SU-DHL-6 (cell line): ENCODE data around the gene TEX13C.

Experiments used
- H2AFZ ChIP-seq: fragments of 200-600 bp; sonication (generic); 2 replicates; pipeline ENCODE4 v1.6.1; 2014; ENCODE audit warnings: low read depth, mild to moderate bottlenecking, moderate library complexity, mixed read lengths, antibody characterized with exemption, low read length; ENCODE audit not compliant: severe bottlenecking
- H3F3A ChIP-seq: fragments of 200-600 bp; shearing (Covaris generic); 2 replicates; pipeline ENCODE4 v1.6.0; 2016; ENCODE audit warnings: antibody characterized with exemption, mild to moderate bottlenecking; ENCODE audit not compliant: insufficient read depth
- H3K27ac ChIP-seq: fragments of 200-600 bp; sonication (generic); 2 replicates; pipeline ENCODE4 v1.5.1; 2016; ENCODE audit warnings: low read depth, mild to moderate bottlenecking, low read length, moderate library complexity, mixed read lengths
- H3K27me3 ChIP-seq: fragments of 200-600 bp; sonication (generic), shearing (Covaris generic); 2 replicates; pipeline ENCODE4 v1.6.0; 2014; ENCODE audit warnings: mild to moderate bottlenecking, low read length
- H3K36me3 ChIP-seq: fragments of 200-600 bp; sonication (generic); 2 replicates; pipeline ENCODE4 v1.6.1; 2014; ENCODE audit warnings: mild to moderate bottlenecking, low read length, mixed read lengths
- H3K4me2 ChIP-seq: fragments of 300-600, 200-600 bp; shearing (Covaris generic), sonication (generic); 2 replicates; pipeline ENCODE4 v1.6.0; 2014; ENCODE audit warnings: low read length, low read depth, mild to moderate bottlenecking; ENCODE audit not compliant: poor library complexity, severe bottlenecking
- H3K4me3 ChIP-seq: fragments of 200-600 bp; sonication (generic); 2 replicates; pipeline ENCODE4 v1.5.1; 2014; ENCODE audit warnings: antibody characterized with exemption, low read length, mild to moderate bottlenecking, mixed read lengths; ENCODE audit not compliant: insufficient read depth, poor library complexity, severe bottlenecking
- H3K79me2 ChIP-seq: fragments of 200-600 bp; sonication (generic); 2 replicates; pipeline ENCODE4 v1.6.1; 2014; ENCODE audit warnings: mild to moderate bottlenecking, low read length, moderate library complexity; ENCODE audit not compliant: insufficient read depth
- H3K9ac ChIP-seq: fragments of 200-600 bp; sonication (generic); 2 replicates; pipeline ENCODE4 v1.7.0; 2014; ENCODE audit warnings: mild to moderate bottlenecking, low read length
- H3K9me2 ChIP-seq: fragments of 200-600 bp; sonication (generic); replicated peaks from 2 replicates; pipeline ENCODE4 v1.6.1; 2014; ENCODE audit warnings: low read length; ENCODE audit not compliant: insufficient read depth
- H3K9me3 ChIP-seq: fragments of 200-600 bp; sonication (generic); 2 replicates; pipeline ENCODE4 v1.6.1; 2014; ENCODE audit warnings: low read length, mixed read lengths; ENCODE audit not compliant: insufficient read depth
- H4K20me1 ChIP-seq: fragments of 200-600 bp; sonication (generic); 2 replicates; pipeline ENCODE4 v1.6.1; 2014; ENCODE audit warnings: low read depth, mild to moderate bottlenecking, antibody characterized with exemption, low read length, moderate library complexity, mixed read lengths
- CTCF ChIP-seq: fragments of 200-600 bp; sonication (generic); IDR thresholded peaks from one replicate; pipeline ENCODE4 v1.5.1; 2017; ENCODE audit warnings: antibody characterized with exemption, mild to moderate bottlenecking, low read length, moderate library complexity; ENCODE audit not compliant: insufficient read depth, poor library complexity, severe bottlenecking
- EZH2phosphoT487 ChIP-seq: fragments of 200-600 bp; sonication (generic), shearing (Covaris generic); conservative IDR thresholded peaks from 2 replicates; pipeline ENCODE4 v1.6.1; 2018; ENCODE audit warnings: mild to moderate bottlenecking, antibody characterized with exemption, low read length, moderate library complexity, mixed read lengths

TEX13C gene

GRCh38 chrX:125293850-125294780 lies 25.6 kb upstream of the TEX13C start:
- no peak overlapping the region for H3K4me2 ChIP-seq

GRCh38 chrX:125295337-125295736 lies 24.3 kb upstream of the TEX13C start:
- Histone ChIP-seq H3K27me3 (no peaks in the 10 kb centered on the region), H3K27ac (no peak overlapping the region), H4K20me1 (no peaks in the 10 kb centered on the region), H3K4me2 (no peak overlapping the region), H3K9ac (no peak overlapping the region), H3K79me2 (no peaks in the 10 kb centered on the region), H2AFZ (no peak overlapping the region), H3K36me3 (no peaks in the 10 kb centered on the region), H3F3A (no peaks in the 10 kb centered on the region), H3K4me3 (no peak overlapping the region), H3K9me2 (no peaks in the 10 kb centered on the region), H3K9me3 (no peaks in the 10 kb centered on the region)
- TF ChIP-seq EZH2phosphoT487 = no peak
- no peak for TF ChIP-seq CTCF

More at GRCh38 chrX:125293850-125294780, 25.6 kb upstream of the TEX13C start:
- Histone ChIP-seq H3K79me2 (no peaks in the 10 kb centered on the region), H3K9ac (no peak overlapping the region), H3K36me3 (no peaks in the 10 kb centered on the region), H2AFZ (no peak overlapping the region), H3K9me3 (no peaks in the 10 kb centered on the region), H3K27ac (no peak overlapping the region), H3K9me2 (no peaks in the 10 kb centered on the region), H3K4me3 (no peak overlapping the region), H4K20me1 (no peaks in the 10 kb centered on the region), H3F3A (no peaks in the 10 kb centered on the region), H3K27me3 (no peaks in the 10 kb centered on the region)
- no peak for TF ChIP-seq CTCF
- TF ChIP-seq EZH2phosphoT487 = no peak

DNA sequence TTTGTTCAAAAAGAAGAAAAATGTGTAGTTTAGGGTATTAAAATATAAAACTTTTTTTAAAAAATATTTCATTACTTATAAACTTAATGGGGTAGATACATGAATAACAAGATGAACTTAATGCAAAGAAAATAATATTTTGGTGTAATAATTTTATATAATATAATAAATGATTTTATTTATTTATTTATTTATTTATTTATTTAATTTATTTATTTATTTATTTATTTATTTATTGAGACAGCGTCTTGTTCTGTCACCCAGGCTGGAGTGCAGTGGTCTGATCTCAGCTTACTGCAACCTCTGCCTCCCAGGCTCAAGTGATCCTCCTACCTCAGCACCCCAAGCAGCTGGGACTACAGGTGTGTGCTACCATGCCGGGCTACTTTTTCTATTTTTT lies 20.8 kb upstream of the TEX13C start:
- H2AFZ ChIP-seq = no peak overlapping the region
- H3K4me2 ChIP-seq = no peak overlapping the region
- no peak overlapping the region for H3K4me3 ChIP-seq
- H3F3A ChIP-seq = no peaks in the 10 kb centered on the region
- H4K20me1 ChIP-seq = no peaks in the 10 kb centered on the region
- no peaks in the 10 kb centered on the region for H3K9me3 ChIP-seq
- no peaks in the 10 kb centered on the region for H3K36me3 ChIP-seq
- no peak for TF ChIP-seq CTCF
- TF ChIP-seq EZH2phosphoT487 = no peak
- H3K27ac ChIP-seq = no peak overlapping the region
- no peaks in the 10 kb centered on the region for H3K27me3 ChIP-seq
- no peaks in the 10 kb centered on the region for H3K79me2 ChIP-seq
- no peaks in the 10 kb centered on the region for H3K9me2 ChIP-seq
- no peak overlapping the region for H3K9ac ChIP-seq
